Heart right ventricle (tissue), 16 donors: ENCODE data around the gene BACH1. TPM values are rescaled to one million over a fixed set of nuclear protein-coding genes. Genes with fewer than 3 reads are reported as not detected.

Source experiments
- ATAC-seq, 8 donors: fragments of 200-7000 bp; cut with Tn5 transposase; one replicate each; pipeline ENCODE4 v1.9.1; 2020; ENCODE audit warnings: mild to moderate bottlenecking in 8 of 8, moderate library complexity in 8 of 8, moderate number of reproducible peaks in 1 of 8
- DNase-seq, 2 donors: peaks; one replicate each; pipeline ENCODE4 v3.0.0-alpha.2; 2020
- H3K27ac ChIP-seq, 10 donors: fragments of 200-600 bp; sonication (generic) in 2 of 10; one replicate each; pipeline versions ENCODE4 v1.5.0 to v1.8.0; 2020 to 2022; ENCODE audit warnings: mild to moderate bottlenecking in 3 of 10
- H3K27me3 ChIP-seq, 7 donors: fragments of 200-600 bp; one replicate each; pipeline ENCODE4 v1.8.0; 2021 to 2022; ENCODE audit warnings: mild to moderate bottlenecking in 2 of 7
- H3K36me3 ChIP-seq, 9 donors: fragments of 200-600 bp; sonication (generic) in 1 of 9; one replicate each; pipeline versions ENCODE4 v1.5.0 to v1.8.0; 2020 to 2022; ENCODE audit warnings: mild to moderate bottlenecking in 2 of 9
- H3K4me1 ChIP-seq, 9 donors: fragments of 200-600 bp; sonication (generic) in 1 of 9; one replicate each; pipeline versions ENCODE4 v1.5.0 to v1.8.0; 2020 to 2022; ENCODE audit warnings: mild to moderate bottlenecking in 4 of 9
- H3K4me3 ChIP-seq, 10 donors: fragments of 200-600 bp; sonication (generic) in 2 of 10; one replicate each; pipeline versions ENCODE4 v1.5.0 to v1.8.0; 2020 to 2022; ENCODE audit warnings: mild to moderate bottlenecking in 7 of 10, moderate library complexity in 2 of 10
- H3K9me3 ChIP-seq, 11 donors: fragments of 200-600 bp in 10 of 11; sonication (generic) in 2 of 11; one replicate each; pipeline versions ENCODE4 v1.5.0 to v1.8.0; 2013 to 2022; ENCODE audit warnings: mild to moderate bottlenecking in 2 of 11, control low read depth in 1 of 11, moderate library complexity in 1 of 11
- WGBS, 2 donors: extraction: QIAGEN DNeasy Blood & Tissue Kit; methylation state at CpG; one replicate each; pipeline ENCODE4 v1.1.7; 2013; ENCODE audit warnings: inconsistent platforms in 1 of 2; 5-methylcytosine and 5-hydroxymethylcytosine counted together
- intact Hi-C, 10 donors: fragments of 100-400 bp; cut with DNase I; formaldehyde crosslinking; loops; one replicate each; pipeline versions ENCODE4 v1.11.1 to v1.14.2; 2022
- polyA plus RNA-seq, 2 donors: library from polyadenylated mRNA; stranded (reverse); fragments of 200-250 nt; gene quantifications; one replicate each; pipeline ENCODE4 v1.2.3, GENCODE V29; 2013
- total RNA-seq, 10 donors: library from RNA; stranded (reverse); fragmentation: NEBNext Ultra II Directional in 3 of 10; extraction: Animal tissue kit (Norgen Biotek cat#: 25700) in 3 of 10; gene quantifications; one replicate each; pipeline versions ENCODE4 v1.2.1 to v1.2.4, GENCODE V29; 2021 to 2023
- TF ChIP-seq, protein P1 (sequence below), 9 donors: fragments of 200-600 bp; sonication (generic) in 2 of 9; IDR thresholded peaks; one replicate each; pipeline versions ENCODE4 v1.5.0 to v1.8.0; 2021 to 2022; ENCODE audit warnings: antibody characterized with exemption in 9 of 9, mild to moderate bottlenecking in 5 of 9, moderate library complexity in 1 of 9
- donor health status: Arrhythmogenic right ventricular cardiomyopathy.
- donor health status: ischemic (EF 13 %, LVEDD 7.1; RV severe dilation, severe dysfunction).
- donor health status: healthy with polysubstance abuse.
- donor health status: DM: no; HTN: yes; CAD: no.
- donor health status: DM: no; HTN: no; CAD: no.
- donor health status: ischemic (EF 25% LVEDD 6.9; RV normal size, moderate dysfunction).
- donor health status: ischemic (EF 25% LVEDD 5.7; RV mildly dilated, moderate dysfunction).
- donor health status: healthy.
- donor health status: DM: yes; HTN: yes; CAD: no.
- donor health status: Ischemic cardiomyopathy.
- donor health status: ischemic (EF 35%, LVEDD 5.7; RV mildly dilated, moderate dysfunction).
- donor health status: nonischemic (EF 11% LVEDD 7.7; RV severe dilation, severe dysfunction).
- donor health status: DM: yes; HTN: yes; CAD: no.
- donor health status: PGD.
- donor health status: ischemic (EF 29% LVEDD 5.4; RV normal size, mild dysfunction).
- donor health status: nonischemic (EF 23%, LVEDD 6.1; RV moderate dilation, normal function).

Gene BACH1
- total and polyA plus RNA-seq, 12 donors = 2.7 to 78.7 (median 44.5) TPM

- TF ChIP-seq, protein P1, sequence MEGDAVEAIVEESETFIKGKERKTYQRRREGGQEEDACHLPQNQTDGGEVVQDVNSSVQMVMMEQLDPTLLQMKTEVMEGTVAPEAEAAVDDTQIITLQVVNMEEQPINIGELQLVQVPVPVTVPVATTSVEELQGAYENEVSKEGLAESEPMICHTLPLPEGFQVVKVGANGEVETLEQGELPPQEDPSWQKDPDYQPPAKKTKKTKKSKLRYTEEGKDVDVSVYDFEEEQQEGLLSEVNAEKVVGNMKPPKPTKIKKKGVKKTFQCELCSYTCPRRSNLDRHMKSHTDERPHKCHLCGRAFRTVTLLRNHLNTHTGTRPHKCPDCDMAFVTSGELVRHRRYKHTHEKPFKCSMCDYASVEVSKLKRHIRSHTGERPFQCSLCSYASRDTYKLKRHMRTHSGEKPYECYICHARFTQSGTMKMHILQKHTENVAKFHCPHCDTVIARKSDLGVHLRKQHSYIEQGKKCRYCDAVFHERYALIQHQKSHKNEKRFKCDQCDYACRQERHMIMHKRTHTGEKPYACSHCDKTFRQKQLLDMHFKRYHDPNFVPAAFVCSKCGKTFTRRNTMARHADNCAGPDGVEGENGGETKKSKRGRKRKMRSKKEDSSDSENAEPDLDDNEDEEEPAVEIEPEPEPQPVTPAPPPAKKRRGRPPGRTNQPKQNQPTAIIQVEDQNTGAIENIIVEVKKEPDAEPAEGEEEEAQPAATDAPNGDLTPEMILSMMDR (IDR thresholded peaks at IDR 0.05) = no peak
- intact Hi-C loops = loop anchor here in 4 of 10 donors (5.0 to 10.0 kb wide), 2 partner anchors 179 to 182 kb away; no protein-coding TSS in a partner anchor
- peaks cover 0 to 54% (median 29%) of the 10 kb centered on the region in 9 donors for H3K4me1 ChIP-seq
These were observed 48.0 kb downstream of the BACH1 start for GRCh38 chr21:29346771-29347170.

DNA sequence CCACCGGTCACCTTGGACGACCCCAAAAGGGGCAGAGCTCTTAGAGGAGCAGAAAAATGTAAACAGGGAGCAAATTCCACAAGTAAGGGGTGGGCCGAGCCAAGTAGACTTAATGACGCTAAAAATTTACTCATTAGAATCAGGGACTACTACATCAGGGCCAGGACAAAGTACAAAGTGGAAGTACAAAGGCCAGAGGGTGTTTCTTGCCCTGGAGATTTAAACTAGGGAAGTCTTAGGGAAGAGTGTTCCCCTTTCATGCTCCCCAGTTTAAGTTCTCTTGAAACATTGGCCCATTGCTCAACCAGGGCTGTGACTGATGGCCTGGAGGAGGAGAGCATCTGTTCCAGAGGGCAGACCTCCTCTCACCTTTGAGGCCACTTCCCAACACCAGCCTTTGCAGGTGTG is 48.6 kb downstream of the BACH1 start:
- Histone ChIP-seq H3K4me3 (no peak overlapping the region), H3K27me3 (no peaks in the 10 kb centered on the region), H3K27ac (peak overlapping the region in 1 of 10 donors; percentile 23), H3K36me3 (peaks cover 0 to 41% (median 0%) of the 10 kb centered on the region in 9 donors), H3K4me1 (peaks cover 0 to 52% (median 25%) of the 10 kb centered on the region in 9 donors), H3K9me3 (no peaks in the 10 kb centered on the region)
- intact Hi-C loops = loop anchor here in 4 of 10 donors (5.0 to 10.0 kb wide), 2 partner anchors 180 to 182 kb away; no protein-coding TSS in a partner anchor
- ATAC-seq (peak in 2 of 8 donors; percentile 26 to 27), DNase-seq (no peak)
- 77 to 85% methylated on average over 4 of the region's 4 CpGs for WGBS, 2 donors
- TF ChIP-seq, protein P1 (IDR thresholded peaks at IDR 0.05) = no peak

More at GRCh38 chr21:29346771-29347170, 48.0 kb downstream of the BACH1 start:
- peak overlapping the region in 1 of 10 donors; percentile 23 for H3K27ac ChIP-seq
- ATAC-seq (no peak), DNase-seq (no peak)
- peaks cover 0 to 36% (median 0%) of the 10 kb centered on the region in 9 donors for H3K36me3 ChIP-seq
- no peak overlapping the region for H3K4me3 ChIP-seq
- no peaks in the 10 kb centered on the region for H3K9me3 ChIP-seq
- H3K27me3 ChIP-seq = no peaks in the 10 kb centered on the region
- WGBS, 2 donors = 72 to 83% methylated on average over 4 of the region's 4 CpGs

- no peaks in the 10 kb centered on the region for H3K27me3 ChIP-seq
- peaks cover 0 to 31% (median 9%) of the 10 kb centered on the region in 9 donors for H3K4me1 ChIP-seq
- TF ChIP-seq, protein P1 (IDR thresholded peaks at IDR 0.05) = no peak
- H3K4me3 ChIP-seq = no peak overlapping the region
- no peak for DNase-seq
- peaks cover 0 to 4% (median 0%) of the 10 kb centered on the region in 11 donors for H3K9me3 ChIP-seq
- WGBS, 2 donors = 88 to 89% methylated on average over 4 of the region's 4 CpGs
- ATAC-seq = no peak
- intact Hi-C loops = loop anchor here in 4 of 10 donors (5.0 to 10.0 kb wide), 2 partner anchors 182 to 185 kb away; no protein-coding TSS in a partner anchor
- H3K36me3 ChIP-seq = peaks cover 0 to 47% (median 0%) of the 10 kb centered on the region in 9 donors
- H3K27ac ChIP-seq = no peak overlapping the region
These were observed 51.0 kb downstream of the BACH1 start for GRCh38 chr21:29349702-29350101.

DNA sequence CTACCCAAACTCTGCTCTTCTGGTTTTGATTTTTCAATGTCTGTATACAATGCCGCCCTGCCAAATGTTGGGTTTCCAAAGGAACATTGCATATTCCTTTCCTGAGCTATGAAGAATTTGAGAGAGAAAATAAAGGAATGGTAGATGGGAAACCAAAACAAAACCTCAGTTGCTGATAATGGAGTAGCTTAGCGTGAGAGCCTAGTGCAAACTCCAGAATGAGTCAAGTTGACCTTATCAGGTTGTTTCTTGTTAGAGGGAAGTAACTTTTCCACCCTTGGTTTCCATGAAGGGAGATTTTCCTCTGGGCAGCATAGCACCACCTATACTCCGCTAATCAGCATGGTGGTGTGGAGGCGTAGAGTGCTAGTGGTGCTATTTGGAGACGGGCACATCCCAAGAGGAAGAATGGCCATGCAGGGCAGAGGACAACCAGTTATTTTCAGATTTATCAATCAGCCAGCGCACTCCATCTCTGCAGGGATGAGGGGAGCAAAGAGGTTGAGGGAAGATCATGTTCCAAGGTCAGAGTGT is 51.6 kb downstream of the BACH1 start:
- intact Hi-C loops = no loop called here
- peaks cover 0 to 31% (median 9%) of the 10 kb centered on the region in 9 donors for H3K4me1 ChIP-seq
- TF ChIP-seq, protein P1 (IDR thresholded peaks at IDR 0.05) = no peak
- H3K27ac ChIP-seq = no peak overlapping the region
- H3K4me3 ChIP-seq = no peak overlapping the region
- WGBS, 2 donors = 95 to 98% methylated on average over 6 of the region's 6 CpGs
- no peaks in the 10 kb centered on the region for H3K27me3 ChIP-seq
- ATAC-seq (no peak), DNase-seq (no peak)
- H3K36me3 ChIP-seq = peaks cover 0 to 47% (median 0%) of the 10 kb centered on the region in 9 donors
- peaks cover 0 to 10% (median 0%) of the 10 kb centered on the region in 11 donors for H3K9me3 ChIP-seq
